SJSA1 (cell line): ENCODE results near the gene ADAM12. TPM values are rescaled to one million over a fixed set of nuclear protein-coding genes. Genes with fewer than 3 reads are reported as not detected.

ENCODE experiments used
- DNase-seq, 2 experiments: peaks; one replicate each; pipeline ENCODE4 v3.0.0-alpha.2; 2015 to 2020; ENCODE audit warnings: low spot score in 2 of 2, low read depth in 1 of 2
- H3K27ac ChIP-seq: fragments of 250-450 bp; sonication (Bioruptor Pico); 2 replicates; pipeline ENCODE4 v1.5.1; 2020; ENCODE audit warnings: mild to moderate bottlenecking, moderate library complexity
- H3K27me3 ChIP-seq: fragments of 250-450 bp; sonication (Bioruptor Pico); replicated peaks from 2 replicates; pipeline ENCODE4 v1.5.1; 2020; ENCODE audit warnings: mild to moderate bottlenecking, moderate library complexity
- H3K36me3 ChIP-seq: fragments of 250-450 bp; sonication (Bioruptor Pico); 2 replicates; pipeline ENCODE4 v1.5.1; 2020; ENCODE audit warnings: mild to moderate bottlenecking
- H3K4me1 ChIP-seq: fragments of 250-450 bp; sonication (Bioruptor Pico); replicated peaks from 2 replicates; pipeline ENCODE4 v1.6.1; 2021; ENCODE audit warnings: mild to moderate bottlenecking
- H3K4me3 ChIP-seq: fragments of 250-450 bp; sonication (Bioruptor Pico); 2 replicates; pipeline ENCODE4 v1.5.1; 2020; ENCODE audit warnings: mild to moderate bottlenecking
- H3K9me3 ChIP-seq: fragments of 250-450 bp; sonication (Bioruptor Pico); replicated peaks from 2 replicates; pipeline ENCODE4 v1.5.1; 2020; ENCODE audit warnings: mild to moderate bottlenecking
- total RNA-seq: library from RNA; depleted of rRNA; stranded (reverse); fragments of >200 nt; shearing (Covaris generic); gene quantifications from 2 replicates; pipeline ENCODE4 v1.2.3, GENCODE V29; 2014

The ADAM12 gene
- total RNA-seq, 1 experiment from 2014 or later = 3.6 TPM

DNA sequence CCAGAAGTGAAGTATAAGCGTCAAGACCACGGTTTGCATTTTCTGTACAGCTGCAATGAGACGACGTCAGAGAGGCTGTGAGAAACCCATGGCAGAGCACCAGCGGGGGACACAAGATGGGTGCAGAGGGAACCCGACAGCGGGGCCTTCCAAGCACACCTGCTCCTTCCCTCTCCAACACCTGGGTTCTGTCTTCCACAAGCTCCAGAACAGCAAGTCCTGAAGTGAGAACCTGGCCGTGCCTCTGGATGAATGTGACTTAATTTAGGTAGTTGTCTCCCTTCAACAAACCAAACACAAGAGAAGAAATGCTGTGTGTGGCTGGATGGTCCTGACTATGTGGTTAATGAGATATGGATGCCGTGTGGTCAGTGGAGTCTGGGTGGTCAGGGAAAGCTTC lies 76.1 kb downstream of the ADAM12 start:
- H3K27me3 ChIP-seq = no peaks in the 10 kb centered on the region
- H3K27ac ChIP-seq = no peak overlapping the region
- H3K4me1 ChIP-seq = no peaks in the 10 kb centered on the region
- no peaks in the 10 kb centered on the region for H3K9me3 ChIP-seq
- no peaks in the 10 kb centered on the region for H3K36me3 ChIP-seq
- no peak for DNase-seq
- no peak overlapping the region for H3K4me3 ChIP-seq

DNA sequence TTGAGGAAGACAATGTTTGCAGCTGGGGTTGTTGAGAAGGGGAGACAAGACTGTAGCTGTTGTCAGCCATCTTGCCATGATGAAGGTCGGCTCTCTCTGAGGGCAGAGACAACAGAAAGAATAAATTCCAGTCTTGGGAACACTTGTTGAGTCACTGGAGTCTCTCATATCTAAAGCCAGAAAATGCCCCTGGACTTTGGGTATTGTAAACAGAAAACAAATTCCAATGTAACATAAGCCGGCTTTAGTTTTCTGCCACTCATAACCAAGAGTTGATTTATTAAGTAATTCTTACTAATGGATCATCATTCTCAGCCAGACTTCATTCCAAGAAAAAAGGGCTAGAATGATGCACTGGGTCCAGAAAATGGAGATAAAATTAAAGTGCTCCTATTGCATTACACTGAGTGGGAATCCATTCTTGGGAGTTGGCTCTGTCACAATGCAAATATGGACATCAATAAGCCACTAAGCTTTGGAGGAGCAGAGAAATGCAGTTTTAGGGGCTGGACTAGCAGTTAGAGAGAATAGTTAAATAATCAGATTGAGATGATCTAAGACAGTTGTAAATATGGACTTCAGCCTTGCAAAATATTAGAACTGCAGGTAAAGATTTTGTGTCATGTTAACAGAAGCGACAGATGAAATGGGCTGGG lies 78.9 kb downstream of the ADAM12 start:
- Histone ChIP-seq H3K27ac (no peak overlapping the region), H3K4me3 (no peak overlapping the region), H3K27me3 (no peaks in the 10 kb centered on the region), H3K4me1 (no peaks in the 10 kb centered on the region), H3K36me3 (no peaks in the 10 kb centered on the region), H3K9me3 (no peaks in the 10 kb centered on the region)
- DNase-seq = no peak

DNA sequence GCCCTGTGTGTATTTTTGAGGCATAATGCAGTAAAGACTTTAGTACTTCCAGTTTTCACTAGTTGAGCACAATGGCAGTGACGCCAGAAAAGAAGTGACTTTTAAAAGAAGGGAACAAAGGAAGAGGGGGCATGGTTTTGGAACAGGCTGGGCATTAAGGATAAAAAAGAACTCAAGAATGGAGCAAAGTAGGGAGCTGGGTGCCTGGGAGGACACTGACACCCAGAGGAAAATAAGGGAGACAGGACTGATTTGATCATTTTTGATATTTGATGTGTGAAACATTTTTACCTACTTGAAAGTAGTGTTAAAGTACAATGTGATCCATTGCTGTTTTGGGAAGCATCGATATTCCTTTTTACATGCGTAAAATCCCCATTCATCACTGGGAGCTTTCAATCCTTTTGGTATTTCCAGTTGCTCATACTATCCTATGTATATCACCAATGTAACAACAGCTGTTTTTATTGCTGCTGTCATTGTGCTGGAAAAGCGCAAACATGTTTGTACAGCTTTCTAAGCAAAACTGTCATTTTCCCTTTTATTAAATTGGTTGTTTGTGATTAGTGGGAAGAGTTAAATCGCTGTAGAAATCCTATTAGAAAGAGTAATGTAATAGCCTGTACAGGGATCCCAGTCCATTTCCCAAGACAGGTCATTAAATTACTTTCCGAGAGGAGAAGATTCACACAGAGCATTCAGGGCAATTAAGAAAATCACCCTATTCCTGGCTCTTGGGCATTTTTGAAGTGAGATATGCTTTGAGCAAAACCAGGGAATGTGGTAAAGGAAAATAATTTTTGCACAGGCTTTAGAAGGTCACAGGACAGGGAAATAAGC lies 85.2 kb downstream of the ADAM12 start:
- Histone ChIP-seq H3K4me3 (no peak overlapping the region), H3K4me1 (no peaks in the 10 kb centered on the region), H3K9me3 (no peaks in the 10 kb centered on the region), H3K36me3 (no peaks in the 10 kb centered on the region), H3K27me3 (no peaks in the 10 kb centered on the region), H3K27ac (no peak overlapping the region)
- no peak for DNase-seq

DNA sequence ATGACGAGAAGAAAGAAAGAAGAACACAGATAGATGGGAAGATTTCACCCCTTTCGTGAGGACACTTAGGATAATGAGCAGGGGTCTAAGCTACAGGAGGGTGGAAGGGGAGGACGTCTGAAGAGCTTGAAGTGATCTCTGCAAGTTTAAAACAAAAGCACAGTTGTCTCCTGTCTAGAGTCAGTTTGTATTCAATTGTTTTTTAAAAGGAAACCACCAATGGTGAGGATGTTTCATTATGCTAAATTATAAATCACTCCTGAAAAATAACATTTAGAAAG lies 85.9 kb downstream of the ADAM12 start:
- H3K4me3 ChIP-seq = no peak overlapping the region

DNA sequence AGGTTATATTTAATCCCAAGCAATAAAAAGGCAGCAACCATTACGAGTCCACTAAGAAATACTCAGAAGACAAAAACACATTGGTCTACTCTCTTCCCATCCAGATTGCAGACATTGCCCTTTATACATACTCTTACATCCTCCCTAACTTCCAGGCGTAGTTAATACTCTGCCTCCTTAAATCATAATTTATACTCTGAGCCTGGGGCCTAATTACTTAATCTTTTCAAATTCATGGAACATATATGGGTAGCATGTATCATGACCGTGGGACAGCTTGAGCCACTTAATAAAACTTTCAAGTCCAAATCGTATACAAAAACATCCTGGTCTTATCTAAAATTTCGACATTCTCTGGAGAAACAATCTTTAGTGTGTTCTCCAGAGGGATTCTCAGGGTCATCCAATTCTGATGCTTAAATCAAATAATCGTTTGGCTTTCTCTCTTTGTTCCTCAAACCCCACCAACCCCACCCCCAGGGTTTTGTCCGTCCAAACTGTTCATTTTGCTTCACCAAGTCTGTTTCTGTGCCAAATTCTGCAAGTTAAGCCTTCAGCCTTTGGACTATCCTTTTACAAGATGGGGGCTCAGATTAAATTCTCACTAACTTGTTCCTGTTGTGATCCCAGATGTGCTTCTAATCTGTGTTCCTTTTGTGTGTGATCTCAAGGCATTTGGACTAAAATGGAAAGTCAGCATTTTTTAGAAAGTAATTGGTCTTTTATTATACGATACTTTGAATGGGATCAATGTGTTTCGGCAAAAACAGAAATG lies 86.4 kb downstream of the ADAM12 start:
- Histone ChIP-seq H3K27me3 (no peaks in the 10 kb centered on the region), H3K9me3 (no peaks in the 10 kb centered on the region), H3K27ac (no peak overlapping the region), H3K4me1 (no peaks in the 10 kb centered on the region), H3K36me3 (no peaks in the 10 kb centered on the region), H3K4me3 (no peak overlapping the region)
- DNase-seq = no peak

More for the DNA sequence above, 85.9 kb downstream of the ADAM12 start:
- no peaks in the 10 kb centered on the region for H3K27me3 ChIP-seq
- no peak overlapping the region for H3K27ac ChIP-seq
- DNase-seq = no peak
- H3K9me3 ChIP-seq = no peaks in the 10 kb centered on the region
- no peaks in the 10 kb centered on the region for H3K4me1 ChIP-seq
- no peaks in the 10 kb centered on the region for H3K36me3 ChIP-seq

DNA sequence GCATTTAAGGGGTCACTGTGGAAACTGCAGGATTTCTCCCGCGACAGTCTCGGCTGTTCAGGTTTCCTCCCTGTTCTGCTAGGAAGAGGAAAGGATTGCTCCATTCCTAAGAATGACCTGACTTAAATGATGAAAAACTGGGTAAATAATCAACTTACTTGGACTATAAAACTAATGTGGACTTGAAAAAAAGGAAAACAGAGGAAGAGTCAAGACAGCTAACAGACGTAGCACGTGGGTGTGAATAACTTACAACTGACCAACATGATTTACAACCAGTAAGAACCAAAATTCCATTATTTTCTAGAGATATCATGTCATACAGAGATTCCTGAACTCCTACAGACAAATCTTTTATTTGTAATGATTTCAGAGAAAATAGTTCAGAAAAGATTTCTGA lies 93.8 kb downstream of the ADAM12 start:
- H3K36me3 ChIP-seq = no peaks in the 10 kb centered on the region
- H3K27ac ChIP-seq = no peak overlapping the region
- no peak overlapping the region for H3K4me3 ChIP-seq
- H3K9me3 ChIP-seq = no peaks in the 10 kb centered on the region
- no peaks in the 10 kb centered on the region for H3K4me1 ChIP-seq
- no peaks in the 10 kb centered on the region for H3K27me3 ChIP-seq
- DNase-seq = no peak

DNA sequence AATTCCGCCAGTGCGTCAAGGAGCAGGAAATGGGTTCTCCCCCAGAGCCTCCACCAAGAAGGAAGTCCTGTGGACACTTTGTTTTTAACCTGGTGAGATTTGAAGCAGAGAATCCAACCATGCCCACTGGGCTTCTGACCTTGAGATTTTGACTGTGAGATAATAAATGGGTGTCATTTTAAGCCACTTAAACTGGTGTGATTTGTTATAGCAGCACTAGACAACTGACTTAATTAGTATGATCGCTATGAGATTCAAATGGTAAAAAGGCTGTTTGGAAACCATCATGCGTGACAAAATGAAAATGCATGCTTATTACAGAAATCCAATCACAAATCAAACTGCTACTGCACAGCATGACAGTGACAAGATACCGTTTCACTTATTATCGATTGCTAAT lies 98.0 kb downstream of the ADAM12 start:
- no peak overlapping the region for H3K4me3 ChIP-seq
- no peaks in the 10 kb centered on the region for H3K27me3 ChIP-seq
- no peak for DNase-seq
- no peaks in the 10 kb centered on the region for H3K36me3 ChIP-seq
- H3K27ac ChIP-seq = no peak overlapping the region
- H3K9me3 ChIP-seq = no peaks in the 10 kb centered on the region
- no peaks in the 10 kb centered on the region for H3K4me1 ChIP-seq

DNA sequence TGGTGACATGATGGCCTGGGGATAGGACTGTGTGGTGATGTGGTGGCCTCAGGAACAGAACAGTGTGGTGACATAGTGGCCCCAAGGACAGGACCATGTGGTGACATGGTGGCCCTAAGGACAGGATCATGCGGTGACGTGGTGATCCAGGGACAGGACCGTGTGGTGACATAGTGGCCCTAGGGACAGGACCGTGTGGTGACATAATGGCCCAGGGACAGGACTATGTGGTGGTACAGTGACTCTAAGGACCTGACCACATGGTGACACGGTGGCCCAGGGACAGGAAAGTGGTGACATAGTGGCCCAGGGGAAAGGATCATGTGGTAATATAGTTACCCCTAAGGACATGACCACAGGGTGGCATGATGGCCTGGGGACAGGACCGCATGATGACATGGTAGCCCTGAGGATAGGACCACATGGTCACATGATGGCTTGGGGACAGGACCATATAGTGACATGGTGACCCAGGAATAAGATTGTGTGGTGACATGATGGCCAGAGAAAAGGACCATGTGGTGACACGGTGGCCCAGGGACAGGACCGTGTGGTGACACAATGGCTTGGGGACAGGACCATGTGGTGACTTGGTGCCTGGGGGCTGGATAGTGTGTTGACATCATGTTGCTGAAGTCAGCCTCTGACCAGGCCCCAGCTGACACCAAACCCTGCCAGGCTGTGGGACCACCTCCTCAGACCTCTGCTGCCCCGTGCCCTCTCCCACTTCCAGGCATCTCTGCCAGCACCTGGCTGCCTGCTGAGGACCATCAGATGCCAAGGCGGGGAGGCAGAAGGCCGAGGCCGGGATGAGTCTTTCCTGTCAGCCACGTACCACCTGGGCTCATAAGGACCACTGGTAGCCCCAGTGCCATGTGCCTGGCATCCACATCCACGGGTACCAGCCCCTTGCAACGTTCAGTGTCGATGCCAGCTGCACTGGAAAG lies 99.5 kb downstream of the ADAM12 start:
- H3K27ac ChIP-seq = no peak overlapping the region
- no peaks in the 10 kb centered on the region for H3K4me1 ChIP-seq
- H3K9me3 ChIP-seq = no peaks in the 10 kb centered on the region
- H3K4me3 ChIP-seq = no peak overlapping the region
- no peaks in the 10 kb centered on the region for H3K27me3 ChIP-seq
- H3K36me3 ChIP-seq = no peaks in the 10 kb centered on the region
- no peak for DNase-seq

DNA sequence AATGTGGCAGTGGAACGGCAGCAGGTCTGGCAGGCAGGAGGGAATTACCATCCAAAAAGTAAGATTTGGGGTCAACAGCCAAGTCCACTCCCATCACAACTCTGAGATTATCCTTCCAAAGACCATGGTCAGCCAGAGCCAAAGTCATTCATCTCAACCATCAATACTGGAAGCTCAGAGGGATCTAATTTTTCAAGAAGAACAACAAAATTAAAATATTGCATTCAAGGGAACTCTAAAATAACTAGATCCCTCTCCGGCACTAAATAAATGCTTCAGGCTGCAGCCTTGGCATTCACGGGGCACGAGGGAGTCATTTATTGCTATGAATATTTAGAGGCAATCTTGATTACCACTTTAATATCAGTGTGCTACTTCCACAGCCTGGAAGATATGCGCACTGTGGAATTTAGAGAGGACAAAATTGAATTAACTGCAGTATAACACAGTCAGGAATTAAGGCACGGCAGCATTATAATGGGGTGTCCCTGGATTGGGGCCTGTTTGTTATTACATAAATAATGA lies 102.0 kb downstream of the ADAM12 start:
- DNase-seq = no peak
- H3K27me3 ChIP-seq = no peaks in the 10 kb centered on the region
- no peak overlapping the region for H3K27ac ChIP-seq
- no peak overlapping the region for H3K4me3 ChIP-seq
- no peaks in the 10 kb centered on the region for H3K36me3 ChIP-seq
- no peaks in the 10 kb centered on the region for H3K4me1 ChIP-seq
- no peaks in the 10 kb centered on the region for H3K9me3 ChIP-seq

DNA sequence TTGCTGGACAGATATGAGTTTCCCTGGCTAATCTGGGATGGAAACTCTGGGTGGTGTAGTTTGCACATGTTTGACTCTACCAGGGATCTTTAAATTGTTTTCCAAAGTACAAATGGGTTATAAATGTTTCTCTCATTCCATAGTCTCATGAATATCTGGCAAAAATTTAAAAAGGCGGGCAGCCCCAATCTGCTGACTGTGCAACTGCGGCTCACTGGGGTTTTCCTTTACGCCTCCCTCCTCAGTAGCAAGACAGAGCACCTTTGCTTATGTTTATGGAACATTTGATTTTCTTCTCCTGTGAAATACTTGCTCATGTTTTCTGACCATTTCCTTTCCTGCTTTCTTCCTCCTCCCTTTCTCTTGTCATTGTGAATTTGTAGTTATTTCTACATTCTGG lies 105.0 kb downstream of the ADAM12 start:
- H3K36me3 ChIP-seq = no peaks in the 10 kb centered on the region
- no peak overlapping the region for H3K4me3 ChIP-seq
- no peaks in the 10 kb centered on the region for H3K9me3 ChIP-seq
- H3K27me3 ChIP-seq = no peaks in the 10 kb centered on the region
- no peaks in the 10 kb centered on the region for H3K4me1 ChIP-seq
- no peak for DNase-seq
- no peak overlapping the region for H3K27ac ChIP-seq

DNA sequence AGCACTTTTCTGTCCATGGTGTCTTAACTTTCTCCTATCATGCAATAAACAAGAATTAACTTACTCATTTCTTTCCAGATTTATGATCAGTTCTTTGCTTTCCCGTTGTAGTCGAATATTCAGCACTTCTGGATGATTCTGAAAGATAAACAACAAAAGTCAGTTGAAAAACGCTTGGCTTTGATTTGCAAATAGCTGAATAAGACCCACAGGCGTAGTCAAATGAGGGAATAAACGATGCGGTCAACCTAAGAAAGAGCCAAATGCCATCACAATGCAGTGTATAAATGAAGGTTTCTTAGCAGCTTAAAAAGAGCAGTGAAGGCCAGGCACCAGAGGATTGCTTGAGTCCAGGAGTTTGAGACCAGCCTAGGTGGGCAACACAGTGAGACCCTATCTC lies 109.4 kb downstream of the ADAM12 start:
- Histone ChIP-seq H3K36me3 (no peaks in the 10 kb centered on the region), H3K27me3 (no peaks in the 10 kb centered on the region), H3K27ac (no peak overlapping the region), H3K9me3 (no peaks in the 10 kb centered on the region), H3K4me1 (no peaks in the 10 kb centered on the region), H3K4me3 (no peak overlapping the region)
- DNase-seq = no peak

DNA sequence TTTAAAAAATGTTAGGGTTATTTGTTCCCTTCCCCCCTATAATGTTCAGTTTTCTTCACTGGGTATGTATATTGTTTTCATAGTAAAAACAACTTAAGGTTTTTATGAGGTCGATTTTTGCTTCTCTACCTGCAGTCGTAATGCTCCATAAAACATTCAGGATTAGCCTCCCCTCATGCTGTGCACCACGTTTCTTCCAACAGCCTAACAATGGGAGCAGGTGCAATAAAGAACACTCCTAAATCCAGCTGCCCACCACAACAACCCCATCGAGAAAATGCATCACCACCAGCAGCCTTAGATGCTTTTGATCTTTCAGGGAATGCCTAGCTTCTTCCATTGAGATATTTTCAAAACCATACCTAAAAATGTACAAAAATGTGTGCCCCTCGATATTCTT lies 111.1 kb downstream of the ADAM12 start:
- Histone ChIP-seq H3K27ac (no peak overlapping the region), H3K27me3 (no peaks in the 10 kb centered on the region), H3K4me3 (no peak overlapping the region), H3K4me1 (no peaks in the 10 kb centered on the region), H3K36me3 (no peaks in the 10 kb centered on the region), H3K9me3 (no peaks in the 10 kb centered on the region)
- DNase-seq = no peak

DNA sequence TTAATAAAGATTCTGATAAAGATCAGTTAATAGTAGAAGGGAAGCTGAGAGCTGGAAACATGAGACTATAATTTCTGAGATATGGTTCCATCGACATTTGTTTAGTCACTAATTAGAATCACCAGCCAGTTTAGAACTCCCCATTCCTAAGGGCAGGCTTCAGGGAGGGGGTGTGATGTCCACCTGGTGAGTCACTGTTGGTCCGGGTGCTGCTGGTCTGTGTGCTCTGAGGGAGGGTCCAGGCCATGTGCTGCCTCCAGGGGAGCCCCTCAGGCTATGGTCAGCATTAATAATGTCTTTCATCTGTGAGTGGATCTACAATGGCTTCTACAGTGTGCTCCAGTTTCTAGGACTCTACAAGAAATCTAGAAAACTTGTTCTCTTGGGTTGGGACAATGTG lies 115.8 kb downstream of the ADAM12 start:
- Histone ChIP-seq H3K4me1 (no peaks in the 10 kb centered on the region), H3K9me3 (no peaks in the 10 kb centered on the region), H3K4me3 (no peak overlapping the region), H3K27me3 (no peaks in the 10 kb centered on the region), H3K27ac (no peak overlapping the region), H3K36me3 (no peaks in the 10 kb centered on the region)
- DNase-seq = no peak
